ENCODE data around the gene HDAC4.

HDAC4 gene

DNA sequence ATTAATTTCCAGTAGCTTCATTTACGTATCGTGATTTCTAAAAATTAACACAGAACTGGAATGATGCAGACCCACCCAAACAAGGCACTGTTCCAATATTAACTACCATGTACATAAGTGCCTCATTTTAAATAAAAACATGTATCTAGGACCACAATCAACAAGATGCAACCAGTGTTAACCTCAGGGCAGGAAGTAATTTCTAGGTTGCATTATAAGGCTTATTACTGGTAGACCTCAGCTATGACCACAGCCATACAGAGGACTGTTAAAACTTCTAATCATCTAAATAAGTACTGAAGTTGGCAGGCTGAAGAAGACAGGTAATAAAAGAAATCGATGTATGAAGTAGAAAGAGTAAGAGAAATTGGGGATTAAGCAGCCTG, 262.9 kb downstream of the HDAC4 start:
- TF ChIP-seq, protein P1, sequence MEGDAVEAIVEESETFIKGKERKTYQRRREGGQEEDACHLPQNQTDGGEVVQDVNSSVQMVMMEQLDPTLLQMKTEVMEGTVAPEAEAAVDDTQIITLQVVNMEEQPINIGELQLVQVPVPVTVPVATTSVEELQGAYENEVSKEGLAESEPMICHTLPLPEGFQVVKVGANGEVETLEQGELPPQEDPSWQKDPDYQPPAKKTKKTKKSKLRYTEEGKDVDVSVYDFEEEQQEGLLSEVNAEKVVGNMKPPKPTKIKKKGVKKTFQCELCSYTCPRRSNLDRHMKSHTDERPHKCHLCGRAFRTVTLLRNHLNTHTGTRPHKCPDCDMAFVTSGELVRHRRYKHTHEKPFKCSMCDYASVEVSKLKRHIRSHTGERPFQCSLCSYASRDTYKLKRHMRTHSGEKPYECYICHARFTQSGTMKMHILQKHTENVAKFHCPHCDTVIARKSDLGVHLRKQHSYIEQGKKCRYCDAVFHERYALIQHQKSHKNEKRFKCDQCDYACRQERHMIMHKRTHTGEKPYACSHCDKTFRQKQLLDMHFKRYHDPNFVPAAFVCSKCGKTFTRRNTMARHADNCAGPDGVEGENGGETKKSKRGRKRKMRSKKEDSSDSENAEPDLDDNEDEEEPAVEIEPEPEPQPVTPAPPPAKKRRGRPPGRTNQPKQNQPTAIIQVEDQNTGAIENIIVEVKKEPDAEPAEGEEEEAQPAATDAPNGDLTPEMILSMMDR (IDR thresholded peaks at IDR 0.05; ENCODE audit: extremely low read depth, insufficient read depth, missing control alignments) = no peak
- DNase-seq (ENCODE audit: low spot score) = no peak
- in situ Hi-C loops (cut with MboI; ENCODE audit: low pct_unique_long_range_greater_than_20kb, low sequenced_read_pairs, unreplicated experiment) = no loop called here

DNA sequence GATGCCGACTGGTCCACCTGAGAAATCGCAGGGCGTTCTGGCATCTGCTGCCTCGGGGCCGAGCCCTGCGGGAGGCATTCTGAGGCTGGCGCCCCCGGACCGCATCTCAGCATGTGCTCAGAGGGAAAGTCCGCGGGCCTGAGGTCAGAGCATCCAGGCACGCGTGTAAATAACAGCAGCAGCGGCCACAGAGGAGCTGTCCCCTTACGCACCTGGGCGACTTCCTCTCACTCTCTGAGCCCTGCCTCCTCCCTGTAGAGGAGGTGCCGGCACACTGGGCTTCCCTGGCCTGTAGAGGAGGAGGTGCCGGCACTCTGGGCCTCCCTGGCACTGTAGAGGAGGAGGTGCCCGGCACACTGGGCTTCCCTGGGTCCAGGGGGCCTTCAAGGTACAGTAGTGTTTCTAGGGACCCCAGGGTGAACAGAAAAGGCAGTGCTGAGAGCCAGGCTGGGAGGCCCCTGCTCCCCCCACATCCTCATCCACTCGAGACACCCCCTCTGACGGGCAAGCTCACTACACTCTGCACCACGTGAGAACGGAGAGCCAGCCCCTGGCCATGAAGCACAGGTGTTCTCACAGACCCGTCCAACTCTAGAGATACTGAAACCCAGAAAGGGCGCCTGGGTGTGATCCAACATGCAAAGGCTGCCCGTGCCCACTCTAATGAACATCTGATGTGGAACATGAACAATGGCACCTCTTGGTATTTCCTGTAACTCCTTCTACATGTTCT, 263.5 kb downstream of the HDAC4 start:
- no peak for DNase-seq (ENCODE audit: low spot score)
- TF ChIP-seq, protein P1 (IDR thresholded peaks at IDR 0.05; ENCODE audit: extremely low read depth, insufficient read depth, missing control alignments) = no peak
- in situ Hi-C loops (cut with MboI; ENCODE audit: low pct_unique_long_range_greater_than_20kb, low sequenced_read_pairs, unreplicated experiment) = no loop called here

DNA sequence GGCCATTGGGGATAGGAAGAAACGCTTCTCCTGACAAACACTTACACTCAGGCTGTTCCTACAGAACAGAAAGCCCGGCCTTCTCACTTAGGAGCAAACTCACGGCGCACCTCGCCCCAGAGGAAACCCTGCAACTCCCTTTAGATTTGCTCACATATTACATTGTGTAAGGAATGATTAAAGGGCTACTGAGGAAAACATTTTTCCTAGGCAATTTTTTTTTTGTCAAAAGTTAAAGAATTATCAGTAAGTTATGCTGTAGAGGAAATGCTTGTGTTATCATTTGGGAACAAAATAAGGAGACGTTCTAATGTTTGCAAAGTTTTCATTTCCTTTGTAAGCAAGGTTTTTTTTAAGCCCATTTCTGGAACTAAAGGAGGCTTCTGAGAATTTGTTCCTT, 264.1 kb downstream of the HDAC4 start:
- no peak for DNase-seq (ENCODE audit: low spot score)
- in situ Hi-C loops (cut with MboI; ENCODE audit: low pct_unique_long_range_greater_than_20kb, low sequenced_read_pairs, unreplicated experiment) = no loop called here

DNA sequence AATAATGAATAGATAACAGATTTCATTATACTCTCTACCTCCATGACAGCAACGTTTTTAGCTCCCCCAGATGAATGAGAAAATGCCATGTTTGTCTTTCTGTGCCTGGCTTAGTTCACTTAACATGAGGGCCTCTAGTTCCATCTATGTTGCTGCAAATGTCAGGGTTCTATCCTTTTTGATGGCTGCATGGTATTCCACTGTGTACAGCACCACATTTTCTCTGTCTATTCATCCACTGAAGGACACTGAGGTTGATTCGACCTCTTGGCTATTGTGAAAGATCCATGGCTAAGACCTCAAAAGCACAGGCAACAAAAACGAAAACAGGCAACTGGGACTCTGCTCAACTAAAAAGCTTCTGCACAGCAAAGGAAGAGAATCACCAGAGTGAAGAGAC, 264.6 kb downstream of the HDAC4 start:
- DNase-seq (ENCODE audit: low spot score) = no peak
- in situ Hi-C loops (cut with MboI; ENCODE audit: low pct_unique_long_range_greater_than_20kb, low sequenced_read_pairs, unreplicated experiment) = no loop called here

More for the DNA sequence above, 264.1 kb downstream of the HDAC4 start:
- TF ChIP-seq, protein P1 (IDR thresholded peaks at IDR 0.05; ENCODE audit: extremely low read depth, insufficient read depth, missing control alignments) = no peak

DNA sequence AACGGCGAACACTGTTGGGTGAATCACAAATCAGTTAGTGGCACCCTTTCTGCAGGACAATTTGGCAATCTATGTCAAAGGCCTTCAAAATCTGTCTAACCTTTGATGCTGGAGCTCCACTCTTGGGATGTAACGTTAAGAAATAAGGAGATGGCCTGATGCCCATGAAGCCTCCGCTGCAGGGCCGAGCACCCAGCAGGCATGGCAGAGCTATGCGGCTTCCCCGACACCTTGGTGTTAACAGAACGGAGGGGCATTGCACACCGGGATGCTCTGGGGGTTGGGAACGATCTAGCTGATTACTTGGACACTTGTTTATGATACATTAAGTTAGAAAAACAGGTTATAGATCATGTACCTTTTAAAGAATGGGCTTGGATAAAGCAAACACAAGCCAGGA, 265.3 kb downstream of the HDAC4 start:
- in situ Hi-C loops (cut with MboI; ENCODE audit: low pct_unique_long_range_greater_than_20kb, low sequenced_read_pairs, unreplicated experiment) = no loop called here
- no peak for DNase-seq (ENCODE audit: low spot score)
- TF ChIP-seq, protein P1 (IDR thresholded peaks at IDR 0.05; ENCODE audit: extremely low read depth, insufficient read depth, missing control alignments) = no peak

More for the DNA sequence above, 264.6 kb downstream of the HDAC4 start:
- TF ChIP-seq, protein P1 (IDR thresholded peaks at IDR 0.05; ENCODE audit: extremely low read depth, insufficient read depth, missing control alignments) = no peak

DNA sequence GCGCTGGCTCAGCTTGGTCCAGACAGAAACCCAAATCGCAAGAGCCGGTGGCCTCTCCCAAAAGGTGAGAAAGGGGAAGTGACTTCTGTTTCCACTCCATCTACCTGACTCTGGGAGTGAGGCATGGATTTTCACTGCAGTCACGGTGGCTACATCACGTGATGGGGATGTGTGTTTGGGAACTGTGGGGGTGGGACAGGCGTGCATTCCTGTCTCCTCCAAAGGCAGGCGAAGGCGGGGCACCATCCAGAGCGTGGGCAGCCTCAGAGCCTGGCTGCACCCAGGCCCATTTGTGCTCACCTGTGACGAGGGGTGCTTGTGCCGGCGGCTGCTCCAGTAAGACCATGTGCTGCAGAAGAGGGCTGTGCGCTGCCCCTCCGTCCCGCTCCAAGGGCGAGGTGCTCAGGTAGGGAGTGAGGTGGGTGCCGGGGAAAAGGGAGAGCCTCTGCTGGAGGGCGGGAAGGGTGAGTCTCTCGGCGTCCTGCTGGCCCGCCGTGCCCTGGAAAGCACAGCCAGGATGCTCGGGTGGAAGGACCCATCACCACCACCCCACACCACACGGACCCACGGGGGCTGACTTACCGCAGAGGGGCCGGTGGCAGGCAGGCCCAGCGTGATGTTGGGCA, 266.8 kb downstream of the HDAC4 start:
- in situ Hi-C loops (cut with MboI; ENCODE audit: low pct_unique_long_range_greater_than_20kb, low sequenced_read_pairs, unreplicated experiment) = no loop called here
- TF ChIP-seq, protein P1 (IDR thresholded peaks at IDR 0.05; ENCODE audit: extremely low read depth, insufficient read depth, missing control alignments) = no peak
- DNase-seq (ENCODE audit: low spot score) = no peak

All from GM13977 (cell line).